ENCODE results near the gene SASH1. TPM values are rescaled to one million over a fixed set of nuclear protein-coding genes. Genes with fewer than 3 reads are reported as not detected.

SASH1 gene
- total RNA-seq, 1 experiment from 2014 or later: 12.3 TPM

- H3K36me3 Mint-ChIP-seq (ENCODE audit: insufficient read depth, unreplicated experiment): no peaks in the 10 kb centered on the region
- CTCF ChIA-PET: no interaction called here
These were observed 129.8 kb downstream of the SASH1 start for GRCh38 chr6:148472171-148473105.

DNA sequence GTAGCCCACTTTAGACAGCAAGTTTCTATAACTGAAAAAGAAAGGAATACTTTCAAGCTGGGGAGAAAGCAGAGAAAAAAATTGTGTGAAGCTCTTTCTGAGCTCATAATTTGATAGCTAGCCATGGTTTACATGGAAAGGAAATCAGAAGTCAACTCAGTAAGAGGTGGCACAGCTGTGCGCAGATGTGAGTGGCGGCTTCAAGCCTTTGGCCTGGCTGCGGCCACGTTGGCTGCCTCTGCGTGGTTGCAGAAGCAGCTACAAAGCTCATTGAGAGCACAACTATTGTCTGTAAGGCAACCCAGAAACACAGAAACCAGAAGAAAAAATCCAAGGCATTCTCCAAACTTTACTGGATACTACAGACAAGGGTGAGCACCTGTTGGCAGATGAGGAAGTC is 136.9 kb downstream of the SASH1 start:
- no peak overlapping the region for H3K27ac Mint-ChIP-seq (ENCODE audit: unreplicated experiment)
- H3K36me3 Mint-ChIP-seq (ENCODE audit: insufficient read depth, unreplicated experiment): no peaks in the 10 kb centered on the region
- TF ChIP-seq, protein P1, sequence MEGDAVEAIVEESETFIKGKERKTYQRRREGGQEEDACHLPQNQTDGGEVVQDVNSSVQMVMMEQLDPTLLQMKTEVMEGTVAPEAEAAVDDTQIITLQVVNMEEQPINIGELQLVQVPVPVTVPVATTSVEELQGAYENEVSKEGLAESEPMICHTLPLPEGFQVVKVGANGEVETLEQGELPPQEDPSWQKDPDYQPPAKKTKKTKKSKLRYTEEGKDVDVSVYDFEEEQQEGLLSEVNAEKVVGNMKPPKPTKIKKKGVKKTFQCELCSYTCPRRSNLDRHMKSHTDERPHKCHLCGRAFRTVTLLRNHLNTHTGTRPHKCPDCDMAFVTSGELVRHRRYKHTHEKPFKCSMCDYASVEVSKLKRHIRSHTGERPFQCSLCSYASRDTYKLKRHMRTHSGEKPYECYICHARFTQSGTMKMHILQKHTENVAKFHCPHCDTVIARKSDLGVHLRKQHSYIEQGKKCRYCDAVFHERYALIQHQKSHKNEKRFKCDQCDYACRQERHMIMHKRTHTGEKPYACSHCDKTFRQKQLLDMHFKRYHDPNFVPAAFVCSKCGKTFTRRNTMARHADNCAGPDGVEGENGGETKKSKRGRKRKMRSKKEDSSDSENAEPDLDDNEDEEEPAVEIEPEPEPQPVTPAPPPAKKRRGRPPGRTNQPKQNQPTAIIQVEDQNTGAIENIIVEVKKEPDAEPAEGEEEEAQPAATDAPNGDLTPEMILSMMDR (IDR thresholded peaks at IDR 0.05; ENCODE audit: unreplicated experiment): no peak
- H3K9me3 Mint-ChIP-seq (ENCODE audit: low read depth, unreplicated experiment): no peaks in the 10 kb centered on the region
- no peaks in the 10 kb centered on the region for H3K27me3 Mint-ChIP-seq (ENCODE audit: unreplicated experiment)
- intact Hi-C loops (cut with micrococcal nuclease; ENCODE audit: unreplicated experiment): no loop called here
- CTCF ChIA-PET: interaction anchor here (0.7 kb wide), 1 partner anchor 27 kb away, joined by 3 read pairs; no protein-coding TSS in a partner anchor
- DNase-seq: no peak
- BruUV-seq (replicated peaks): no TSS peak
- H3K4me1 Mint-ChIP-seq (ENCODE audit: low read depth, unreplicated experiment): no peaks in the 10 kb centered on the region
- no peak overlapping the region for H3K4me3 Mint-ChIP-seq (ENCODE audit: low read depth, unreplicated experiment)

More at GRCh38 chr6:148472171-148473105, 129.8 kb downstream of the SASH1 start:
- DNase-seq: no peak
- no peak overlapping the region for H3K27ac Mint-ChIP-seq (ENCODE audit: unreplicated experiment)
- H3K4me1 Mint-ChIP-seq (ENCODE audit: low read depth, unreplicated experiment): no peaks in the 10 kb centered on the region
- H3K27me3 Mint-ChIP-seq (ENCODE audit: unreplicated experiment): no peaks in the 10 kb centered on the region
- intact Hi-C loops (cut with micrococcal nuclease; ENCODE audit: unreplicated experiment): no loop called here
- H3K9me3 Mint-ChIP-seq (ENCODE audit: low read depth, unreplicated experiment): no peaks in the 10 kb centered on the region
- TF ChIP-seq, protein P1 (IDR thresholded peaks at IDR 0.05; ENCODE audit: unreplicated experiment): no peak
- no TSS peak for BruUV-seq (replicated peaks)
- no peak overlapping the region for H3K4me3 Mint-ChIP-seq (ENCODE audit: low read depth, unreplicated experiment)

- H3K36me3 Mint-ChIP-seq (ENCODE audit: insufficient read depth, unreplicated experiment): no peaks in the 10 kb centered on the region
- no peak for DNase-seq
- TF ChIP-seq, protein P1 (IDR thresholded peaks at IDR 0.05; ENCODE audit: unreplicated experiment): no peak
- no TSS peak for BruUV-seq (replicated peaks)
- no peak overlapping the region for H3K27ac Mint-ChIP-seq (ENCODE audit: unreplicated experiment)
- H3K9me3 Mint-ChIP-seq (ENCODE audit: low read depth, unreplicated experiment): no peaks in the 10 kb centered on the region
- intact Hi-C loops (cut with micrococcal nuclease; ENCODE audit: unreplicated experiment): no loop called here
- H3K4me3 Mint-ChIP-seq (ENCODE audit: low read depth, unreplicated experiment): no peak overlapping the region
- no peaks in the 10 kb centered on the region for H3K4me1 Mint-ChIP-seq (ENCODE audit: low read depth, unreplicated experiment)
- H3K27me3 Mint-ChIP-seq (ENCODE audit: unreplicated experiment): no peaks in the 10 kb centered on the region
- CTCF ChIA-PET: no interaction called here
These were observed 144.8 kb downstream of the SASH1 start for GRCh38 chr6:148487461-148487860.

DNA sequence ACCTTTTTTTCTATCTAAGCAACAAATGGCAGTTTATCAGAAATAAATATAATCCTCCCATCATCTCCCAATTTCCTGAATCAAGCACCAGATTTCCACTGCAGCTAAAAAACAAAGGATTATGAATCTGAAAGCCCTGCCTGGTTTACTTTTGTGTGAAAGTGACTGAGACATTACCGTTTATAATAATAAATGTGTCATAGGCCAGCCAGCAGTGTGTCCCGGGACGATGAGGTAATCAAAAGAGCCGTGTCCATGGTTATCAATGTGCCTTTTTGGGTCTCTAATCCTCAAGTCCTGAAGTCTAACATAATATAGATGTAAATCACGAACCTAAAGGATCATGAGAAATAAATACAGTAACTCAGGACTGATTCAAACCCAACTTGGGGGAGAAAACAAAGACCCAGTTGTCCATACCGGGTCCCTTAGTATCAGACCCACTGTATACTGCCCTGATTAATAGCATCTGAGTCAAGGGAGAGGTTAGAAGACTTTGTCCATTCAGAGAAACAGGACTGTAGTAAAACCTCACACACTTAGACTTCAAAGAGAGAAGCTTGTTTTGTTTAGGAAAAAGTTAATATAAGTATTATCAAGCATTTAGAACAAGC is 149.1 kb downstream of the SASH1 start:
- no peaks in the 10 kb centered on the region for H3K9me3 Mint-ChIP-seq (ENCODE audit: low read depth, unreplicated experiment)
- intact Hi-C loops (cut with micrococcal nuclease; ENCODE audit: unreplicated experiment): no loop called here
- CTCF ChIA-PET: no interaction called here
- no peaks in the 10 kb centered on the region for H3K4me1 Mint-ChIP-seq (ENCODE audit: low read depth, unreplicated experiment)
- TF ChIP-seq, protein P1 (IDR thresholded peaks at IDR 0.05; ENCODE audit: unreplicated experiment): no peak
- no peaks in the 10 kb centered on the region for H3K27me3 Mint-ChIP-seq (ENCODE audit: unreplicated experiment)
- no peaks in the 10 kb centered on the region for H3K36me3 Mint-ChIP-seq (ENCODE audit: insufficient read depth, unreplicated experiment)
- no peak overlapping the region for H3K4me3 Mint-ChIP-seq (ENCODE audit: low read depth, unreplicated experiment)
- BruUV-seq (replicated peaks): no TSS peak
- no peak overlapping the region for H3K27ac Mint-ChIP-seq (ENCODE audit: unreplicated experiment)
- no peak for DNase-seq

All from Calu3 (cell line).